ENCODE data around the gene PDE4DIP. TPM values are rescaled to one million over a fixed set of nuclear protein-coding genes. Genes with fewer than 3 reads are reported as not detected.
"Not testable (repeated sequence)": the region's sequence is repeated elsewhere in the genome, so short reads cannot be mapped to it uniquely, and the experiment has no call there.

PDE4DIP gene
- total and polyA plus RNA-seq, 2 experiments from 2014 or later: 16.5 to 35.2 TPM

GRCh38 chr1:148929253-148929652 is 85.0 kb downstream of the PDE4DIP start:
- not testable (repeated sequence) for H3K27me3 Mint-ChIP-seq (ENCODE audit: insufficient read depth, low read depth, poor library complexity); H3K9me2 ChIP-seq (ENCODE audit: insufficient read depth)

GRCh38 chr1:148935381-148936002 is 91.3 kb downstream of the PDE4DIP start:
- not testable (repeated sequence) for H3K4me3 Mint-ChIP-seq; H3K4me2 ChIP-seq; H3K27me3 Mint-ChIP-seq (ENCODE audit: insufficient read depth, low read depth, poor library complexity); DNase-seq (ENCODE audit: low spot score); H2AFZ ChIP-seq; H3K36me3 ChIP-seq (ENCODE audit: insufficient read depth); H3K27ac ChIP-seq (ENCODE audit: low read depth); H3K4me1 Mint-ChIP-seq; H3K4me3 ChIP-seq; H3K9me2 ChIP-seq (ENCODE audit: insufficient read depth); H3F3A ChIP-seq (replicated peaks; ENCODE audit: low read depth); H3K36me3 Mint-ChIP-seq (ENCODE audit: low read depth); H3K9me3 Mint-ChIP-seq; ATAC-seq; H3K27me3 ChIP-seq (ENCODE audit: insufficient read depth); H3K4me1 ChIP-seq (ENCODE audit: insufficient read depth); H3K27ac Mint-ChIP-seq; H3K79me2 ChIP-seq (replicated peaks; ENCODE audit: insufficient read depth); H4K20me1 ChIP-seq (replicated peaks; ENCODE audit: insufficient read depth)

More at GRCh38 chr1:148929253-148929652, 85.0 kb downstream of the PDE4DIP start:
- not testable (repeated sequence) for H3F3A ChIP-seq (replicated peaks; ENCODE audit: low read depth); DNase-seq (ENCODE audit: low spot score); H3K27ac Mint-ChIP-seq; H3K4me1 ChIP-seq (ENCODE audit: insufficient read depth); H3K36me3 ChIP-seq (ENCODE audit: insufficient read depth); H3K4me3 ChIP-seq; H3K27ac ChIP-seq (ENCODE audit: low read depth); H3K27me3 ChIP-seq (ENCODE audit: insufficient read depth); H3K79me2 ChIP-seq (replicated peaks; ENCODE audit: insufficient read depth); H3K4me2 ChIP-seq; H3K36me3 Mint-ChIP-seq (ENCODE audit: low read depth); H2AFZ ChIP-seq; ATAC-seq; H3K4me3 Mint-ChIP-seq; H4K20me1 ChIP-seq (replicated peaks; ENCODE audit: insufficient read depth); H3K9me3 Mint-ChIP-seq; H3K4me1 Mint-ChIP-seq

GRCh38 chr1:148942906-148943305 is 98.7 kb downstream of the PDE4DIP start:
- not testable (repeated sequence) for H3K27me3 ChIP-seq (ENCODE audit: insufficient read depth); H3K4me2 ChIP-seq; H3K79me2 ChIP-seq (replicated peaks; ENCODE audit: insufficient read depth); H4K20me1 ChIP-seq (replicated peaks; ENCODE audit: insufficient read depth); H3K36me3 ChIP-seq (ENCODE audit: insufficient read depth); H3K27ac ChIP-seq (ENCODE audit: low read depth); H3K9me2 ChIP-seq (ENCODE audit: insufficient read depth); H2AFZ ChIP-seq; H3K9me3 Mint-ChIP-seq; H3K27ac Mint-ChIP-seq; H3K4me1 Mint-ChIP-seq; H3F3A ChIP-seq (replicated peaks; ENCODE audit: low read depth); H3K4me1 ChIP-seq (ENCODE audit: insufficient read depth); H3K4me3 Mint-ChIP-seq; H3K4me3 ChIP-seq; H3K27me3 Mint-ChIP-seq (ENCODE audit: insufficient read depth, low read depth, poor library complexity); DNase-seq (ENCODE audit: low spot score); H3K36me3 Mint-ChIP-seq (ENCODE audit: low read depth)
- peak; percentile 75 for ATAC-seq

GRCh38 chr1:148945130-148945529 is 100.9 kb downstream of the PDE4DIP start:
- H3K27me3 ChIP-seq (ENCODE audit: insufficient read depth); H3K9me3 Mint-ChIP-seq; H3K4me1 Mint-ChIP-seq: not testable (repeated sequence)

GRCh38 chr1:148948768-148949167 is 104.5 kb downstream of the PDE4DIP start:
- not testable (repeated sequence) for H3K27me3 ChIP-seq (ENCODE audit: insufficient read depth); H3K4me3 Mint-ChIP-seq; H3K9me3 Mint-ChIP-seq; H3K36me3 Mint-ChIP-seq (ENCODE audit: low read depth); DNase-seq (ENCODE audit: low spot score); H2AFZ ChIP-seq; H3K27me3 Mint-ChIP-seq (ENCODE audit: insufficient read depth, low read depth, poor library complexity); H3F3A ChIP-seq (replicated peaks; ENCODE audit: low read depth); H3K79me2 ChIP-seq (replicated peaks; ENCODE audit: insufficient read depth); H3K4me1 ChIP-seq (ENCODE audit: insufficient read depth); H3K36me3 ChIP-seq (ENCODE audit: insufficient read depth); H3K27ac Mint-ChIP-seq; H3K9me2 ChIP-seq (ENCODE audit: insufficient read depth); H3K4me3 ChIP-seq; H3K4me1 Mint-ChIP-seq; H3K27ac ChIP-seq (ENCODE audit: low read depth); H3K4me2 ChIP-seq; H4K20me1 ChIP-seq (replicated peaks; ENCODE audit: insufficient read depth); ATAC-seq

More at GRCh38 chr1:148945130-148945529, 100.9 kb downstream of the PDE4DIP start:
- H3K4me3 Mint-ChIP-seq; H3K36me3 ChIP-seq (ENCODE audit: insufficient read depth); H3K27me3 Mint-ChIP-seq (ENCODE audit: insufficient read depth, low read depth, poor library complexity); H3K27ac Mint-ChIP-seq; DNase-seq (ENCODE audit: low spot score); H3K27ac ChIP-seq (ENCODE audit: low read depth); H3K4me1 ChIP-seq (ENCODE audit: insufficient read depth); H3K9me2 ChIP-seq (ENCODE audit: insufficient read depth); H3K79me2 ChIP-seq (replicated peaks; ENCODE audit: insufficient read depth); H3K4me3 ChIP-seq; H4K20me1 ChIP-seq (replicated peaks; ENCODE audit: insufficient read depth); H3K36me3 Mint-ChIP-seq (ENCODE audit: low read depth); ATAC-seq; H3K4me2 ChIP-seq; H2AFZ ChIP-seq; H3F3A ChIP-seq (replicated peaks; ENCODE audit: low read depth): not testable (repeated sequence)
